SH-SY5Y (cell line): Measurements from ENCODE around the gene FYN.

Experiments used
- GATA2 ChIP-seq: IDR thresholded peaks from 2 replicates; pipeline ENCODE4 v1.6.1; 2011; ENCODE audit warnings: mild to moderate bottlenecking, low read depth, low read length
- GATA3 ChIP-seq: IDR thresholded peaks from 2 replicates; pipeline ENCODE4 v1.6.1; 2011; ENCODE audit warnings: low read depth, mild to moderate bottlenecking, low read length, moderate library complexity

GRCh38 chr6:111916747-111917146 lies 43.5 kb upstream of the FYN start:
- TF ChIP-seq GATA2 (no peak), GATA3 (no peak)
